GM12874 (cell line): ENCODE results near the gene GATD1.
A peak's percentile ranks its signal among the peaks of the same experiment; 100 is the strongest.

Source experiments
- TF ChIP-seq, protein P1 (sequence below): IDR thresholded peaks from 2 replicates; pipeline ENCODE4 v1.5.1; 2011; ENCODE audit warnings: low read depth, mild to moderate bottlenecking, control low read depth, low read length, moderate library complexity; ENCODE audit not compliant: insufficient read depth

Gene GATD1

DNA sequence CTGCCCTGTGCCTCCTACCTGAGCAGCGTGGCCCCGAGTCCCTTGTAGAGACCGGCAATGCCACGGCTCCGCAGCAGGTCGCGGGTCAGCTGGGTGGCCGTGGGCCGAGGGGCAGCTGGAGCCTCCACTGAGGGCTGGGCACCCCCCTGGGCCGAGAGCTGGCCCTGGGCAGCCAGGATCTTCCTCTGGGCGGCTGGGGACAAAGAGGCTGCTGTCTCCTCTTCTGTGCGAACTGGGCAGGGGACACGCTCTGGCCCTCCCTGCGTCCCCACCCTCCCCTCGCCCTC is 15.2 kb upstream of the GATD1 start:
- TF ChIP-seq, protein P1, sequence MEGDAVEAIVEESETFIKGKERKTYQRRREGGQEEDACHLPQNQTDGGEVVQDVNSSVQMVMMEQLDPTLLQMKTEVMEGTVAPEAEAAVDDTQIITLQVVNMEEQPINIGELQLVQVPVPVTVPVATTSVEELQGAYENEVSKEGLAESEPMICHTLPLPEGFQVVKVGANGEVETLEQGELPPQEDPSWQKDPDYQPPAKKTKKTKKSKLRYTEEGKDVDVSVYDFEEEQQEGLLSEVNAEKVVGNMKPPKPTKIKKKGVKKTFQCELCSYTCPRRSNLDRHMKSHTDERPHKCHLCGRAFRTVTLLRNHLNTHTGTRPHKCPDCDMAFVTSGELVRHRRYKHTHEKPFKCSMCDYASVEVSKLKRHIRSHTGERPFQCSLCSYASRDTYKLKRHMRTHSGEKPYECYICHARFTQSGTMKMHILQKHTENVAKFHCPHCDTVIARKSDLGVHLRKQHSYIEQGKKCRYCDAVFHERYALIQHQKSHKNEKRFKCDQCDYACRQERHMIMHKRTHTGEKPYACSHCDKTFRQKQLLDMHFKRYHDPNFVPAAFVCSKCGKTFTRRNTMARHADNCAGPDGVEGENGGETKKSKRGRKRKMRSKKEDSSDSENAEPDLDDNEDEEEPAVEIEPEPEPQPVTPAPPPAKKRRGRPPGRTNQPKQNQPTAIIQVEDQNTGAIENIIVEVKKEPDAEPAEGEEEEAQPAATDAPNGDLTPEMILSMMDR, result no peak

DNA sequence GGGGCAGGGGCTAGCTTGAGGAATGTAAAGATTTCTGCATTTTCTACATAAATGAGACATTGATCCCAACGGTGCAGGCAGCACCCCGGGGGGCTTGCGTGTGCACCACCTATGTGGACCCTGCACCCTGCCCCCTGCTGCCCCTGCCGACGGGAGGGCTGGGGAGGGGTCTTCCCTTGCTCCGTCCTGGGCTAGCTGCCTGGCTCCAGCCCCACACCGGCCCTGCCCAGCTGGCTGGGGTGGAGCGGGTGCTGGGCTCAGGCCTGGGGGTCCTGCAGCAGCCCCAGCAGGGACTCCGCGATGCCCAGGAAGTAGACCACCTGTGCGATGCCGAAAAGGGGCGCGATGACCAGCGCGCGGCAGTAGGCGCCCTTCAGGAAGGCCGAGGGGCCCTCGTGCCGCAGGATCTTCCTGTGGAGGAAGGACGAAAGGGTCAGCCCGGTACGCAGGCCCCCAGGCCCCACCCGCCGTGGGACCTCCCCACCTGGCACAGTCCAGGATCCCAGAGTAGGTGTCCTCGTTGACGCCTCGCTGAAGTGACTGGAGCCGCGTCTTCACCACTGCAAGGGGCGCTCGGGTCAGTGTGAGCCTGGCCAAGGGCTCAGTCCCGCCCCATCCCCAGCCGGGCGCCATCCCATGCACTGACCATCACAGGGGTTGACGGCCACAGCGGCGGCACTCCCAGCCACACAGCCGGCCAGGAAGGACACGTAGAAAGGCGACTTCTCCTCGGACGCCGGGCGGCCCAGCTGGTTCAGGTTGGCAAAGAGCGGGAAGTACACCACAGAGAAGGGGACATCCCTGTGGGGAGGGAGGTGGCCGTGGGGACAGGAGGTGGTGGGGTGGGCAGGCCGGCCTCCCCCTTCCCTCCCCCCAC is 14.6 kb upstream of the GATD1 start:
- TF ChIP-seq, protein P1, result no peak

DNA sequence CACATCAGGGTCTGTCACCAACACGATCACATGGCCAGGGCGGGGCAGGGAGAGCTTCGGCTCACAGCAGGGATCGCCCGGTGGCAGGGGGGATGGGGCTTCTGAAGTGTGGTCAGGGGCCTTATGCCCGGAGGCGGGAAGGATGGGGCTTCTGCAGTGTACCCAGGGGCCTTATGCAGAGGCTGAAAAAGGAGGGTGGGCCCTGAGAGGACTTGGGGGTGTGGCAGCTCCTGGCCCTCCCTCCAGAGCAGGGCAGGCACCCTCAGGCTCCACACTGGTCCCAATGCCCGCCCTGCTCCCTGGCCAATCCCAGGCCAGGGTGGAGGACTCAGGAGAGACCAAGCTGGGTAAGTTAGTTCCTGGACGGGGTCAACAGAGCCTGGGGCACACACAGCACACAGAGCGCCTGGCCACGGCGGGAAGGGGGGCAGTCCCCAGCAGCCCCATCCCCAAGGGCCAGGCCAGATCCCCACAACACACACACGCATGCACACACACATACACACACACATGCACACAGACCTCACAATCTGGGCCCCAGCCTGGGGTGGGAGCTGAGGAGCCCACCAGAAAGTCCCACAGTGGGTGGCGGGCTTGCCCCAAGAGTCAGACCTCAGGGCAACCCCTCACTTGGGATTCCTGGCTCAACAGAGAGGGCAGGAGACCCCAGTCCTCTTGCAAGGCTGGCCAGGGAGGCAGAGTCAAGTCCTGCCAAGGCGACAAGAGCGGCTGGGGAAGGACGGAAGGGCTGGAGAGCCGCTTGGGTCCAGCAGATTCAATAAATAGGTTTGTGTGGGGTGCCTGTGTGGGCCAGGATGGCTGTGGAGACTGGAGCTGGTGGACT is 13.7 kb upstream of the GATD1 start:
- TF ChIP-seq, protein P1, result no peak

DNA sequence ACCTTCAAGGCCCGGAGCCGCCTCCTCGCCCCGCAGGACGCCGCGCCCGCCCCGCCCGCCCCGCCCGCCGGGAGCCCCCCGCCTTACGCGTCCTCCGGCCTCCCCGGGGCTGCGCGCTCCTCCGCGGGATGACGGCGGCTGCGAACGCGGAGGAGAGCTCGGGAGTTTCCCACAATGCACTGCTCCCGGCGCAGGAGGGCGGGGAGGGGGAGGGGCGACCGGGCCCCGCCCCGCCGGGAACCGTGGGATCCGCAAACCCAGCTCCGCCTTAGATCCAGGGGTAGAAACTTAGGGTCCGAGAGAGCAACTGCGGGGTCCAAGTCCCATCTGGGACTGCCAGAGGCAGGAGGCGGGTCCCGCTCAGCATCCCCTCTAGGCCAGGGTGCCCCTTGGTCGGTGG is 12.7 kb upstream of the GATD1 start, which contains the start of gene CEND1:
CEND1 (minus strand) TSS at position 148 of the 400 bp plus-strand sequence. CDS start 1,514 bp downstream, outside the sequence.
- TF ChIP-seq, protein P1, result no peak

DNA sequence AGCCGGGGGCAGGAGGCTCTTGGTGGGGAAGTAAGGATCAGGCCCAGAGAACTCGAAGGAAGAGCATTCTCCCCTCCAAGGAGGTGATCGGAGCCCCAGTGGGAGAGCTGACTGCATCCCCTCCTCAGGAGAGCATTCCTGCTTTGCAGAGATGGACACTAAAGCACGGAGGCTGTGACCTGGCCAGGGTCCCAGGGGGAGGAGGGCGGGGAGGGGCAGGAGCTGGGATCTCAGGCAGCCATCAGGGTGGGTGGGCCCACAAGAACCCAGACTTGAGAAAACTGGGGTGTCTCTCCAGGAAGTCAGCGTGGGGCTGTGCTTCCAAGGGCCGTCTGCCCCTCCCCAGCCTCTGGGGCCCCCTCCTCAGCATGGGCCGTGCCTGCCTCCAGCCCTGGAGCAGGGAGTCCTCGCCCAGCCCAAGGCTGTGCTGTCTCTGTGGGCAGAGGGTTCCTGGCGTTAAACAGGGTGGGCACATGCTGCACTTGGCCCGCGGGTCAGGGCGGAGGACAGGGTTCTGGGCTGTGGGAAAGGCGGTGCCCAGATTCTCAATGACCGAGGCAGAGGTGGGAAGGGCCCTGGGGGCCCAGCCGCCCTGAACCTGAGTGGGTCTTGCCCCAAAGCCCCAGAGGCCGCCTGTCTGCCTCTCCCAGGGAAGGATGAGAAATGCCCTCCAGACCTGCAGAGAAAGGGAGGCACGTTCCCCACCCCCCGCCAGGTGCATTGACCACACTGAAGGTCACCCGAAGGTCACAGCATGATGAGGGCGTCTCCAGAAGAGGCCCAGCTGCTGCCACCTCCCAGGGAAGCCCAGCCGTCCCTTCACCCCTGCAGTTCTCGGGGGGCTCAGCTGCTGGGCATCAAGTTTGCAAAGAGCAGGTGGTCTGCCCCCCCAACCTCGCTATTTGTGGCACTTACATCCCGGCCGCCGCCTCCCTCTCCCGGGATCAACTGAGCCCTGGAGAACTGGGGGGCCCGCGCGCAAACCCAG is 12.0 kb upstream of the GATD1 start:
- TF ChIP-seq, protein P1, result no peak

DNA sequence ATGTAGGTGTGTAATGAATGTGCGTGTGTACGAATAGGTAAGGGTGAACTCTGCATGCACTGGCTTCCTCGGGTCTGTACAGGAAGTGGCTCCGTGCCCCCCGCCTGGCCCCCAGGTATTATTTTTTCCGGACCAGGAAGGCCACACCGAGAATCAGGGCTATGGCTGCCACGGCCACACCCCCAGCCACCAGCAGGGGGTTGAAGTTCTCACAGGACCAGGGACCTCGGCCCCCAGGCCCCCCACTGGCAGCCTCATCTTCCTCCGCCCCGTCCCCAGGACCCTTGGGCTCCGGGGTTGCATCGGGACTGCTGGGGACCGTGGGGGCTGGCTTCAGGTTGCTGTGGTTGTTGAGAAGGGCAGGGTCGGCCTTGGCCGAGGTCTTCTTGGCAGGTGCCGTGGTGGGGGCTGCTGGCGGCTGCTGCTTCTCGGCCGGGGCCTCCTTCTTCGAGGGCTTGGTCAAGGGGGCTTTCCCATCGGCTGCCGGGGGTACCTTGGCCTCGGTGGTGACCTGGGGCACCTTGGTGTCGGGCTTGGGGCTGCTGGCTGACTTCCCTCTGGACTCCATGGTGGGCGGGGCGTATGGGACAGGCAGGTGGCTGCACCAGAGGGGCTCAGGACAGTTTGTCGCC is 10.8 kb upstream of the GATD1 start:
- TF ChIP-seq, protein P1, result 0 out of 2 replicates have a peak, but pooled peaks have one; percentile 12
